Measurements from ENCODE around the gene RFC2.

RFC2 gene

GRCh38 chr7:74190259-74190658 is 63.9 kb downstream of the RFC2 start:
- DNase-seq (ENCODE audit: low read depth in 2 of 2), result no peak

GRCh38 chr7:74187915-74188675 is 66.1 kb downstream of the RFC2 start:
- no peak for DNase-seq (ENCODE audit: low read depth in 2 of 2)

- DNase-seq (ENCODE audit: low read depth in 2 of 2), result no peak
Measured at GRCh38 chr7:74185636-74186035, 68.6 kb downstream of the RFC2 start.

GRCh38 chr7:74185016-74185415 is 69.2 kb downstream of the RFC2 start:
- no peak for DNase-seq (ENCODE audit: low read depth in 2 of 2)

GRCh38 chr7:74183653-74184450 is 70.3 kb downstream of the RFC2 start:
- no peak for DNase-seq (ENCODE audit: low read depth in 2 of 2)

- DNase-seq (ENCODE audit: low read depth in 2 of 2), result no peak
Measured at GRCh38 chr7:74183142-74183541, 71.1 kb downstream of the RFC2 start.

- DNase-seq (ENCODE audit: low read depth in 2 of 2), result no peak
Measured at GRCh38 chr7:74182453-74183090, 71.6 kb downstream of the RFC2 start.

- DNase-seq (ENCODE audit: low read depth in 2 of 2), result no peak
Measured at GRCh38 chr7:74181821-74182220, 72.4 kb downstream of the RFC2 start.
